Kidney tubule cell (primary cell): ENCODE measurements around the gene OFD1.
A peak's percentile ranks its signal among the peaks of the same experiment; 100 is the strongest.

Experiments used
- DNase-seq: peaks from one replicate; pipeline ENCODE4 v3.0.0-alpha.2; 2018; ENCODE audit warnings: low spot score

Gene OFD1

GRCh38 chrX:13754765-13755164 is 20.2 kb downstream of the OFD1 start:
- no peak for DNase-seq

- DNase-seq, result no peak
Measured at GRCh38 chrX:13755254-13755653, 20.7 kb downstream of the OFD1 start.

- no peak for DNase-seq
Measured at GRCh38 chrX:13756381-13756780, 21.8 kb downstream of the OFD1 start.

GRCh38 chrX:13759152-13759718 is 24.7 kb downstream of the OFD1 start:
- no peak for DNase-seq

- no peak for DNase-seq
Measured at GRCh38 chrX:13760426-13760825, 25.9 kb downstream of the OFD1 start.

GRCh38 chrX:13761606-13762414 is 27.3 kb downstream of the OFD1 start:
- peak; percentile 14 for DNase-seq

- no peak for DNase-seq
Measured at GRCh38 chrX:13763489-13763888, 28.9 kb downstream of the OFD1 start.

- DNase-seq, result no peak
Measured at GRCh38 chrX:13764281-13764680, 29.7 kb downstream of the OFD1 start.

- DNase-seq, result no peak
Measured at GRCh38 chrX:13764765-13765164, 30.2 kb downstream of the OFD1 start.

GRCh38 chrX:13768939-13769338 is 34.4 kb downstream of the OFD1 start:
- no peak for DNase-seq

GRCh38 chrX:13770013-13770535 is 35.5 kb downstream of the OFD1 start:
- no peak for DNase-seq

- DNase-seq, result no peak
Measured at GRCh38 chrX:13774696-13775095, 40.1 kb downstream of the OFD1 start.

GRCh38 chrX:13775837-13776236 is 41.3 kb downstream of the OFD1 start:
- no peak for DNase-seq

- no peak for DNase-seq
Measured at GRCh38 chrX:13776387-13776786, 41.8 kb downstream of the OFD1 start.

- peak; percentile 45 for DNase-seq
Measured at GRCh38 chrX:13778916-13779315, 44.4 kb downstream of the OFD1 start.

GRCh38 chrX:13780868-13781427 is 46.4 kb downstream of the OFD1 start:
- no peak for DNase-seq

- no peak for DNase-seq
Measured at GRCh38 chrX:13786048-13786447, 51.5 kb downstream of the OFD1 start.

GRCh38 chrX:13790206-13791131 is 55.9 kb downstream of the OFD1 start:
- peak; percentile 12 for DNase-seq

- DNase-seq, result no peak
Measured at GRCh38 chrX:13791145-13791544, 56.6 kb downstream of the OFD1 start.

- no peak for DNase-seq
Measured at GRCh38 chrX:13791559-13791958, 57.0 kb downstream of the OFD1 start.

GRCh38 chrX:13793897-13794296 is 59.3 kb downstream of the OFD1 start:
- DNase-seq, result no peak

GRCh38 chrX:13794417-13794816 is 59.9 kb downstream of the OFD1 start:
- DNase-seq, result no peak
